HS-27A (cell line): ENCODE measurements around the gene ZNF276.
A peak's percentile ranks its signal among the peaks of the same experiment; 100 is the strongest.
"Not testable (repeated sequence)": the region's sequence is repeated elsewhere in the genome, so short reads cannot be mapped to it uniquely, and the experiment has no call there.

ENCODE experiments used
- DNase-seq: peaks from one replicate; pipeline ENCODE4 v3.0.0-alpha.2; 2012; ENCODE audit warnings: low read depth, missing footprints

The ZNF276 gene, protein sequence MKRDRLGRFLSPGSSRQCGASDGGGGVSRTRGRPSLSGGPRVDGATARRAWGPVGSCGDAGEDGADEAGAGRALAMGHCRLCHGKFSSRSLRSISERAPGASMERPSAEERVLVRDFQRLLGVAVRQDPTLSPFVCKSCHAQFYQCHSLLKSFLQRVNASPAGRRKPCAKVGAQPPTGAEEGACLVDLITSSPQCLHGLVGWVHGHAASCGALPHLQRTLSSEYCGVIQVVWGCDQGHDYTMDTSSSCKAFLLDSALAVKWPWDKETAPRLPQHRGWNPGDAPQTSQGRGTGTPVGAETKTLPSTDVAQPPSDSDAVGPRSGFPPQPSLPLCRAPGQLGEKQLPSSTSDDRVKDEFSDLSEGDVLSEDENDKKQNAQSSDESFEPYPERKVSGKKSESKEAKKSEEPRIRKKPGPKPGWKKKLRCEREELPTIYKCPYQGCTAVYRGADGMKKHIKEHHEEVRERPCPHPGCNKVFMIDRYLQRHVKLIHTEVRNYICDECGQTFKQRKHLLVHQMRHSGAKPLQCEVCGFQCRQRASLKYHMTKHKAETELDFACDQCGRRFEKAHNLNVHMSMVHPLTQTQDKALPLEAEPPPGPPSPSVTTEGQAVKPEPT

DNA sequence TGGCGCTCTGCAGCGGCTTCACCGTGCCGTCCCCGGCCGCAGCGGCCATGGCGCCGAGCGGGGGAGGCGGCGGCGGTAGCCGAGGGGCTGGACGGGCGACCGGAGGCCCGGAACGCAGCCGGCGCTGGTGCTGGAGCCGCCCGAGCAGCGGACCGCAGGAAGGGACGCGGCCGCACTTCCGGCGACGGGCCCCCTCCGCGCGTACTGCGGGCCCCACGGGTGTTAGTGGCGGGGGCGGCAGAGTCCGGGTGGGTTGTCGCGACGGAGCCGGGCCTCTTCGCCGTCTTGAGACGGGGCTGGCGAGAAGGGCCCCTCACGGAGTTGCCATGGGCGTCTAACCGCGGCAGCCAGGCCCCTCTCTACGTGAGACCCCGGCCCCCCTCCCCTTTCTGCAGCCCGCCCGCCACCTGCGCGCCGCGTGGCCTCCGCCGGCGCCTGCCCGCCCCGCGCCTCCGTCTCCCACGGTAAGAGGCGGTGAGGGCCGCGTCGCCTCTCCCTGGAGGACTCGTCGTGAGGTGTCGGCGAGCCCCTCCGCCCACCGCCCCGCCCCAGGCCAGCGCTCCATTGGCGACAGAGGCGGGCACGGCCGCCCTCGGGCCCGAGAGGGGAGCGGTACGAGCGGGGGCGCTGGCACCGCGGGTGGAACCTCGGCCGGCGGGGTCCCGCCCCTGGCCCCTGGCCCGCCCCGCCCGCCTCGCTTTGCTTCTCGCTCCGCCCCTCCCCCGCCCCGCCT, at the start of gene ZNF276, which contains the start of gene VPS9D1:
Gene ZNF276 (plus strand): TSS at position 725 of the 733 bp plus-strand sequence. CDS start 104 bp downstream, outside the sequence.
Gene VPS9D1 (minus strand): TSS at position 86 of the 733 bp plus-strand sequence. CDS start 37 bp downstream, at position 49.
- no peak for DNase-seq

DNA sequence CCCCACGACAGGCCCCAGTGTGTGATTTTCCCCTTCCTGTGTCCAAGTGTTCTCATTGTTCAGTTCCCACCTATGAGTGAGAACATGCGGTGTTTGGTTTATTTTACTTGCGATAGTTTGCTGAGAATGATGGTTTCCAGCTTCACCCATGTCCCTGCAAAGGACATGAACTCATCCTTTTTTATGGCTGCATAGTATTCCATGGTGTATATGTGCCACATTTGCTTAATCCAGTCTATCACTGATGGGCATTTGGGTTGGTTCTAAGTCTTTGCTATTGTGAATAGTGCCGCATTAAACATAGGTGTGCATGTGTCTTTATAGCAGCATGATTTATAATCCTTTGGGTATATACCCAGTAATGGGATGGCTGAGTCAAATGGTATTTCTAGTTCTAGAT, 49.8 kb upstream of the ZNF276 start:
- not testable (repeated sequence) for DNase-seq

DNA sequence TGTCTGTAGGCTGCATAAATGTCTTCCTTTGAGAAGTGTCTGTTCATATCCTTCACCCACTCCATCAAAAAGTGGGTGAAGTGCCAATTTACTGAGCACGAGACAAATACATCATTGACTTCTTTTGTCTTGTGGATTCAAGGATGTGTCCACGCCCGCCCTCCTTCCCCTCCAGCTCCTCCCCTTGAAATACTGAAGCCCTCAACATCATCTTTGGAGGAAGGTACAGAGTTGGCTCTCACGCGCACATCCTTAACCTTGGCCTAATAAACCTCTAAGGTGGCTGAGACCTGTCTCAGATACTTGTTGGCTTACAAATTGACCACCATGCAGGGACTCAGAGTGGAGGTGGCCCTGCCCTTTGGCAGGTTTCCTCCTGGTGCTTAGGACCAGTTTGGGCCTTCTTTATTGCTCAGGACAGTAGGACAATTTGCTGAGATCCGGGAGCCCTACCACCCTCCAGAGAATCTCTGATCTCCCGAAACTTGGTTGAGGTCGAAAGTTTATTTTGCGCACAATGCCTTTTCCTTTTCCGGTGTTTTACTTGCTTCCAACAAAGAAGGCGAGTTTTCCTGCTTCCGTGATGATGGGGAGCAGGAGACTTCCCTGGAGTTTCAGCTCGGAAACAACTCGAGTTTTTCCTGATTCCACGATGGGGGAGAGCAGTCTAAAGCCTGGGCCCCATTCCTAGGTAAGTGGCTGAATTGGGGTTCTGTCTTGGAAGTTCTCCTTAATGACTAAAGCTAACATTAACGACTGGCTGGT, 49.0 kb upstream of the ZNF276 start:
- no peak for DNase-seq

DNA sequence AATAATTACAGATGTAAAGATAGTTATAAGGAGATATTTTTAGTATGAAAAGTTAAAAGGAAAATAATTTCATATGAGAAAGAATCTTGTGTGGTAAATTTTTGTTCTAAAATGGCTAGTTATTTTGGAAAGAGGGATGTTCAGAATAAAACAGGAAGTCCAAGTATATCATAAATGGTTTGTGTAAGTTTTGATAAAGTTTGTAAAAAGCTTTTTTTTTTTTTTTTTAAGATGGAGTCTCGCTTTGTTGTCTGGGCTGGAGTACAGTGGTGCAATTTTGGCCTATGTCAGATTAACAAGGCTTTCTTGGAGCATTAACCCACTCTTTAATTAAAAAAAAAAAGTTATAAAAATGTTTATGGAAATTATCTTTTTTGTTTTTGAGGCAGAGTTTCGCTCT, 43.1 kb upstream of the ZNF276 start:
- no peak for DNase-seq

DNA sequence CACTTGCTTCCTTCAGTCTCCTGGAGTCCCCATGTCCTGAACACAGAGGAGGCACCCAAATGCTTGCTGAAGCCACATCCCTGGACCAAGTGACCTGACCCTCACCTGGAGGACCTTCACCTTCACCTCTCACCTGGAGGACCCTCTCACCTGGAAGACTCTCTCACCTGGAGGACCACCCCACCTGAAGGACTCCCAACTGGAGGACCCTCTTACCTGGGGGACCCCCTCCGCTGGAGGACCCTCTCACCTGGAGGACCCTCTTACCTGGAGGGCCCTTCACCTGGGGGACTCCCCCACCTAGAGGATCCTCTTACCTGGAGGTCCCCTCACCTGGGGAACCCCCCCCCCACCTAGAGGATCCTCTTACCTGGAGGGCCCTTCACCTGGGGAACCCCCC, 35.4 kb upstream of the ZNF276 start:
- no peak for DNase-seq

DNA sequence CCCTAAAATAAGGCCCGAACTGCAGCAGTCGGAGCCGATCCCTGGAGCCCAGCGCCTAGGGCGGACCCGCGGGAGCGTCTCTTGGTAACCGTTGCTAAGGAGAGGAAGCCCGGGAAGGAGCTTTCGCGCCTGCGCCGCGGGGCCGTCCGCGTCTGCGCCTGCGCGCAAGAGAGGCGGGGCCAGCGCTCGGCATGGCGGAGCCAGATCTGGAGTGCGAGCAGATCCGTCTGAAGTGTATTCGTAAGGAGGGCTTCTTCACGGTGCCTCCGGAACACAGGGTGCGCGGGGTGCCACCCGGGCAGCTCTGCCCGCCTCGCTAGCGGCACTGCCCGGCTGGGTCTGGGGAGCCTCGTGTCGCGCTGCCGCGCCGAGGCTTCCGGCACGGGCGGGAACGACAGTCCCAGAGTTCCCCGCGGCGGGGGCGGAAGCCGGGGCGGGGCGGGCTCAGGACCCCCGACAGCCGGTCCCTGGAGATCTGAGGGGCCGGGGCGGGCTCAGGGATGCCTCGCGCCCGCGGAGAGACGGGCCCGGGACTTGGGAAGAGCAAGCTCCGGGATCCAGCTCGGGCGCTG, 34.7 kb upstream of the ZNF276 start, which contains the start of gene CDK10:
Gene CDK10 (plus strand): TSS at position 170 of the 572 bp plus-strand sequence. CDS start 22 bp downstream, at position 192.
- DNase-seq, result peak; percentile 86

DNA sequence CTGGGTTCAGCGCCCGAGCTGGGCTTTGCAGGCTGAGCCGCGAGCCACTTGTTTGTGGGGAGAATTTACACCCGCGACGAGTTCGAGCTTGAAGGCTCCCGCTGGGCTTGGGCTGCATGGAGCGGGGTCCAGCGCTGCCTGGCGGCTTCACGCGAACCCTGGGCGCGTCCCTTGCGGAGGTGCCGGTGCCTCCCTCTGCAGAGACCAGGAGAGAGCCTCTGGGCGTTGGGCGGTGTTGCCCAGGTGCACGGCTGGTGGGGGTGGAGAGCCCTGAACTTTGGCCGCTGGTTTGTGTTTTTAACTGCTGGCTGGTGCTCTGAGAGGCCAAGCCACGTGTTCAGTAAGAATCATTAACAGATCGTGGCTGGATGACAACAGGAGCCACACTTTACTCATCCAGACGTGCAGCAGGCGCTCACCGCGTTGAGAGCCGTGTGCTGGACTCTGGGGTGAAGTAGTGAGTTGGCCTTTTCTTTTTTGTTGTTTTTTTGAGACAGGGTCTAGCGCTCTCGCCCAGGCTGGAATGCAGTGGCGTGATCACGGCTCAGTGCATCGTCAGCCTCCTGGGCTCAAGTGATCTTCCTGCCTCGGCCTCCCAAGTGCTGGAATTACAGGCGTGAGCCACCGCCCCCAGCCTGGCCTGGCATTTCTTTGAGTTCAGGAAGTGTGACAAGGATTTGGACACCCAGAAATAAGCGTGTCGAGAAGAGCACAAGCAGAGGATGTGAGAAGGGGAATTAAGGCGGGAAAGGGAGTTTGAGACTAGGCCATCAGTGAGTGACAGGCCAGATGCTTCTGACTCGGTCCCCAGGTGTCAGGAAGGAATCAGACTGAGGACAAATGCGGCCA, 34.0 kb upstream of the ZNF276 start:
- DNase-seq, result no peak

DNA sequence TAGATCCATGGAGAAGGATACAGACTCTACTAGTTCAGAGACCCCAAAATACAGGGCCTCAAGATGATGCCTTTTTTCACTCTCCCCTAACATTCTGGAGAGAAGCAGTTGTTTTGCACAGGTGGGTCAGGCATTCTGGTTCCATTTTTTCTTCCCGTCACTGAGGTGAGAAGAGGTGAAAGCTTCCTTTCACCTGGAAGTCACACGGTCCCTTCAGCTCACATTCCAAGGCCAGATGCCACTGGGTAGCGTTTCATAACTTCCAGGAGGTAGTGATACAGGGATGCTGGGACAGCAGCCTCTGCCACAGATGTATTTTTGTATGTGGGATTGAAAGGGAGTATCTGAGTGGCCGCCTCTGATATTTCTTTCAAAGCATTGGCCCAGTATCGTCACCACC, 32.9 kb upstream of the ZNF276 start:
- DNase-seq, result no peak

DNA sequence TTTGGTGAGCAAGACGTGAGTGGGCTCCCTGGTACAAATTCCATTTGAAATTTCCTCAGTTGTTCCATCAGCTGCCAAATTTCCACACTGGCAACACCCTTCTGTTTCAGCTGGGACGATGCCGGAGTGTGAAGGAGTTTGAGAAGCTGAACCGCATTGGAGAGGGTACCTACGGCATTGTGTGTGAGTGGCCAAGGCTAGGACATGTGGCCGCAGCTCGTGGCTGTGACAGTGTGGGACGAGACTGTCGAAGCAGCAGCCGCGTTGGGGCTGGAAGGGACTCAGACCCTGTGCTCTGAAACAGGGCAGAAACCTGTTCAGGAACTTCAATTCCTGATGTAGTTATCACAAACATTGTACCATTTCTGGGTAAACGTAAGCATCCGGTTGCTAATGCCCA, 32.2 kb upstream of the ZNF276 start:
- DNase-seq, result no peak

DNA sequence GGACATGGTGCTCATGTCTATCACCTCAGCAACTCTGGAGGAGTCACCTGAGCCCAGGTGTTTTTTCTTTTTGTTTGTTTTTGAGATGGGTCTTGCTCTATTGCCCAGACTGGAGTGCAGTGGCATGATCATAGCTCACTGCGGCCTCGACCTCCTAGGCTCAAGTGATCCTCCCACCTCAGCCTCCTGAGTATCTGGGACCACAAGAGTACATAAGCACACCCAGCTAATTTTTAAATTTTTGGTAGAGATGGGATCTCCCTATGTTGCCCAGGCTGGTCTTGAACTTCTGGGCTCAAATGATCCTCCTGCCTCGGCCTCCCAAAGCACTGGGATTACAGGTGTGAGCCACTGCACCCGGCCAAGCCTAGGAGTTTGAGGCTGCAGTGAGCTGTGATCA, 31.7 kb upstream of the ZNF276 start:
- not testable (repeated sequence) for DNase-seq

DNA sequence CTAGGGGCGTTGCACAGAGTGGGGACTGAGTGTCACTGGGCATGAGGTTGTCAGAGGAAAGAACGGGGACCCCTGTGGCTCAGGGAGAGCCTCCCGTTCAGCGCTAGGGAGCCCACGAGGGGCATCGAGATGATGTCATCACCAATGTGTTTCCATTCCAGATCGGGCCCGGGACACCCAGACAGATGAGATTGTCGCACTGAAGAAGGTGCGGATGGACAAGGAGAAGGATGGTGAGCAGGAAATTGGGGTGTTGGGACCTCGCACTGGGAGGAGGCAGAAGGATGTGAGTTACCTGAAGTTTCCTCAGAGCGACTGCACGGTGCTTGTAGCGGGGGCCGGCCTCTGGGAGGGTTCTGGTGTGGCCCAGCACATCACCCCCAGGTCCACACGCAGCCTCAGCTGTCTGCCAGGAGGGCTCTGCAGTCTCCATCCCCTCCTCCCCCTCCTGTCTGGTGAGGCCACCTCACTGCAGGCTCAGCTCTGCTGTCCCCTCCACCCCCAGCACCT, 30.9 kb upstream of the ZNF276 start:
- no peak for DNase-seq

DNA sequence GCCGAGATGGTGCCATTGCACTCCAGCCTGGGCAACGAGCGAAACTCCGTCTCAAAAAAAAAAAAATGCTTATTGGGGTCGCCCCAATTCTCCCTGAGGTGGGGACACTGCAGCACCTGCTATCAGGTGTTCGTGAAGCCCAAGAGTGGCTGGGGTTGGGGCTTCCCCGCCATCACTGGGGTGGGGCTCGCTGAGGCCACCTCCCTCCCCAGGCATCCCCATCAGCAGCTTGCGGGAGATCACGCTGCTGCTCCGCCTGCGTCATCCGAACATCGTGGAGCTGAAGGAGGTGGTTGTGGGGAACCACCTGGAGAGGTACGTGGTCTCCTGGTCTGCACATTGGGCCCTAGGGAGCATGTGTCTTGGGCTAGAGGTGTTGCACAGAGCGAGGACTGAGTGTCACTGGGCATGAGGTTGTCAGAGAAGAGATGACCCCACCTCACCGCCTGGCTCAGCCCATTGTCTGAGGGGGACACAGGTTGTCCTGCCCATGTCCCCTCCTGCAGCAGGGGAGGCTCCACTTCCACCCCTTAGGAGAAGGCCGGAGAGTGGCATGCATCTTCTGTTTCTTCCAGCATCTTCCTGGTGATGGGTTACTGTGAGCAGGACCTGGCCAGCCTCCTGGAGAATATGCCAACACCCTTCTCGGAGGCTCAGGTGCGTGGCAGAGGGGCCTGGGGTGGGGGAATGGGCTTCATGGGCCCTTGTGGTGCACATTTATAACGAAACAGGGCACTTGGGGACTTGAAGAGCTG, 29.9 kb upstream of the ZNF276 start:
- DNase-seq, result no peak

DNA sequence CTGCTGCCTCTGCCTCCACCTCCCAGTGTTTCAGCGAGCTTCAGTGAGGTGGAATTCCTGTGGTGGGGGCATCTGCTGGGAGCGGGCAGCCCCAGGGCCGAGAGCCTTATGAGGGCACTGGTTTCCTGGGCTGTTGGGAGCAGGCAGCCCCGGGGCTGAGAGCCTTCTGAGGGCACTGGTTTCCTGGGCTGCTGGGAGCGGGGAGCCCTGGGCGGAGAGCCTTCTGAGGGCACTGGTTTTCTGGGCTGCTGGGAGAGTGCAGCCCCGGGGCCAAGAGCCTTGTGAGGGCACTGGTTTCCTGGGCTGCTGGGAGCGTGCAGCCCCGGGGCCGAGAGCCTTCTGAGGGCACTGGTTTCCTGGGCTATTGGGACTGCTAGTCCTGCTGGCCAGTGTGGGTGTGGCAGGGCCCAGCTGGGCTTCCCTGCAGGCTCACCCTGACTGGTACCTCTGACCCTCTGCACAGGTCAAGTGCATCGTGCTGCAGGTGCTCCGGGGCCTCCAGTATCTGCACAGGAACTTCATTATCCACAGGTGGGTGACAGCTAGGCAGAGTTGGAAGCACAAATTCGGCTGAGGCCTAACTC, 29.3 kb upstream of the ZNF276 start:
- no peak for DNase-seq

DNA sequence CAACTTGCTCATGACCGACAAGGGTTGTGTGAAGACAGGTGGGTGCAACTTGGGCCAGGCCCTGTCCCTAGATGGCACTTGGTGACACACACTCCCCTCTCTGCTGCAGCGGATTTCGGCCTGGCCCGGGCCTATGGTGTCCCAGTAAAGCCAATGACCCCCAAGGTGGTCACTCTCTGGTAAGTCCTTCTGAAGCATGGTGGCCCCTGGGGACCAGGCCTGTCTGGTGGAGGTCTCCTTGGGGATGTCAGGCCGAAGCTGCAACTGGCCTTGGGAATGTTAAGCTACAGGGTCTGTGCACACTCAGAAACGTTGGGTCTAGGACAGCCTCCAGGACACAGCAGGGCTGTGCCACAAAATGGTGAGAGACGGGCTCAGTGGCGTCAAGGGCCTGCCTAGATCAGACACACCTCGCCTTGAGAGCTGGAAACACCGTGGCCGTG, 28.0 kb upstream of the ZNF276 start:
- DNase-seq, result no peak

DNA sequence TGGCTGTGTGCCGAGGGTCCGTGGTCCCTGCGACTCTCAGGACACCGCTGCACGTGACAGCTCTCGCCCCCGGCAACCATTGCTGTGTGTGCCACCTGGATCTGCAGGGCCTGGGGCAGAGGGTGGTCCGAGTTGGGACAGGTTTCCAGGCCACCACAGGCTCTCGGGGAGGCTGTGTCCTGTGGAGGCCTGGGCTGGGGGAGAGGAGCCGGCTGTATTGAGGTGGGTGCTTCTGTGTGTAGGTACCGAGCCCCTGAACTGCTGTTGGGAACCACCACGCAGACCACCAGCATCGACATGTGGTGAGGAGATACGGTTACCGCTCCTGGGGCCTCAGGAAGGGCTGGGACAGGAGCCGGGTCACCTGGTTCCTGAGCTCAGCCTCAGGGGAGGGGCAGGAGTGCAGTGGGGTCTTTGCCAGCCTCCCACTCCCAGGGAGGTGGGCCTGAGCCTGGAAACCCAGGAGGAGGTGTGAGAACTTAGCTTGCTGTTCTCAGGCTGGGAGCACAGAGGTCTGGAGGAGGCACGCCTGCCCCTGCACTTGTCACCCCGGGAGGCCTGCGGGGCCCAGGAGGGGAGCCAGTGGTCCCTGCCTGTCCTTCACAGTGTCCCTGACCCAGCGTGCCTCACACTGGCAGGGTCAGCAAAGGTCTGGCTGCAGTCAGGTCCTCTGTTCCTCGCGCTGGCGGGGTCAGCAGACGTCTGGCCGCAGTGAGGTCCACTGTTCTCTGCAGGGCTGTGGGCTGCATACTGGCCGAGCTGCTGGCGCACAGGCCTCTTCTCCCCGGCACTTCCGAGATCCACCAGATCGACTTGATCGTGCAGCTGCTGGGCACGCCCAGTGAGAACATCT, 27.2 kb upstream of the ZNF276 start:
- DNase-seq, result no peak

DNA sequence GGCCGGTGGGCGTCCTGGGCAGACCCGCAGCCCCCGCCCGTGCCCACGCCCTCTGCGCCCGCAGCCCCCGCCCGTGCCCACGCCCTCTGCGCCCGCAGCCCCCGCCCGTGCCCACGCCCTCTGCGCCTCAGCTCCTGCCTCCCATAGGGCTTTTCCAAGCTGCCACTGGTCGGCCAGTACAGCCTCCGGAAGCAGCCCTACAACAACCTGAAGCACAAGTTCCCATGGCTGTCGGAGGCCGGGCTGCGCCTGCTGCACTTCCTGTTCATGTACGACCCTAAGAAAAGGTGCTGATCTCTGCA, 26.6 kb upstream of the ZNF276 start:
- DNase-seq, result not testable (repeated sequence)

DNA sequence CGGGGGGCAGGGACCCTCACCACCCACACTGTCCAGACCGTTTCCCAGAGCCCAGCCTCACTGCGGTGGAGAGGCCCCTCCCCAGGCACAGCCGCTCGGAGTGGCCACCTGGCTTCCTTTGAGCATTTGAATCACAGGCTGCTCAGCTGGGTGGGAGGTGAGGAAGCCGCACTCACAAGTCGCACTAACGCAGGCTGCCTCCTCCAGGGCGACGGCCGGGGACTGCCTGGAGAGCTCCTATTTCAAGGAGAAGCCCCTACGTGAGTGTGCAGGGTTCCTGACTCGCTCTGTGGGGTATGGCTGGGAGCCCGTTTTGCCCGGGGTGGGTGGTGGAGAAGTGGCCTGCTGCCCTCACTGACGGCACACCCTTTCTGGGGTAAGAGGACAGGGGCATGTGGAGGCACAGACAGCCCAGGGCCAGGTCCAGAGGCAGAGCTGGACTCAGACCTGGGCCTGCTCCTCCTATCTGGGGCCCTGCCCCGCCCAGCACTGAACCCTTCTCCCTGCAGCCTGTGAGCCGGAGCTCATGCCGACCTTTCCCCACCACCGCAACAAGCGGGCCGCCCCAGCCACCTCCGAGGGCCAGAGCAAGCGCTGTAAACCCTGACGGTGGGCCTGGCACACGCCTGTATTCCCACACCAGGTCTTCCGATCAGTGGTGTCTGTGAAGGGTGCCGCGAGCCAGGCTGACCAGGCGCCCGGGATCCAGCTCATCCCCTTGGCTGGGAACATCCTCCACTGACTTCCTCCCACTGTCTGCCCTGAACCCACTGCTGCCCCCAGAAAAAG, 26.1 kb upstream of the ZNF276 start:
- DNase-seq, result no peak
